Neuronal stem cell (in vitro differentiated cells): ENCODE data around the gene TMEM131L.

ENCODE experiments used
- DNase-seq: peaks from one replicate; pipeline ENCODE4 v3.0.0-alpha.2; 2013; ENCODE audit warnings: low spot score
- H2AFZ ChIP-seq: one replicate; pipeline ENCODE4 v1.6.1; 2013; ENCODE audit warnings: mild to moderate bottlenecking, low read length, inconsistent platforms
- H2AK5ac ChIP-seq: 2 replicates; pipeline ENCODE4 v1.6.1; 2013; ENCODE audit warnings: low read depth, mild to moderate bottlenecking, inconsistent platforms, low read length, moderate library complexity, mixed read lengths
- H2BK120ac ChIP-seq: 2 replicates; pipeline ENCODE4 v1.6.1; 2013; ENCODE audit warnings: low read depth, mild to moderate bottlenecking, inconsistent platforms, low read length, moderate library complexity, mixed read lengths
- H2BK12ac ChIP-seq: one replicate; pipeline ENCODE4 v1.6.1; 2013; ENCODE audit warnings: low read length, inconsistent platforms
- H2BK15ac ChIP-seq: 2 replicates; pipeline ENCODE4 v1.6.1; 2013; ENCODE audit warnings: mild to moderate bottlenecking, low read length, inconsistent platforms, mixed read lengths
- H2BK5ac ChIP-seq: one replicate; pipeline ENCODE4 v1.6.1; 2013; ENCODE audit warnings: inconsistent platforms, mild to moderate bottlenecking, low read length, moderate library complexity
- H3K14ac ChIP-seq: one replicate; pipeline ENCODE4 v1.6.1; 2013; ENCODE audit warnings: low read length, inconsistent platforms
- H3K18ac ChIP-seq: 2 replicates; pipeline ENCODE4 v1.6.1; 2013; ENCODE audit warnings: low read length, inconsistent platforms
- H3K23ac ChIP-seq: 2 replicates; pipeline ENCODE4 v1.6.1; 2013; ENCODE audit warnings: low read depth, mild to moderate bottlenecking, mixed read lengths, low read length, inconsistent platforms; ENCODE audit not compliant: poor library complexity
- H3K27ac ChIP-seq: replicated peaks from 3 replicates; pipeline ENCODE4 v1.5.1; 2013; ENCODE audit warnings: low read length, inconsistent platforms
- H3K27me3 ChIP-seq, 3 experiments: 2 replicates each; pipeline ENCODE4 v1.6.1; 2013; ENCODE audit warnings: low read length in 3 of 3, mild to moderate bottlenecking in 2 of 3, inconsistent platforms in 1 of 3, low read depth in 1 of 3, mixed read lengths in 1 of 3, moderate library complexity in 1 of 3; ENCODE audit not compliant: control insufficient read depth in 3 of 3, insufficient read depth in 3 of 3
- H3K36me3 ChIP-seq, 2 donors: replicated peaks in 1 of 2; 2 replicates each; pipeline ENCODE4 v1.6.1; 2013; ENCODE audit warnings: low read length in 2 of 2; ENCODE audit not compliant: control insufficient read depth in 2 of 2, insufficient read depth in 2 of 2
- H3K4ac ChIP-seq: 2 replicates; pipeline ENCODE4 v1.6.1; 2013; ENCODE audit warnings: inconsistent platforms, mild to moderate bottlenecking, low read length, moderate library complexity
- H3K4me1 ChIP-seq, 2 donors: 1 replicate in 1 of 2; 2 replicates in 1 of 2; pipeline ENCODE4 v1.6.1; 2013; ENCODE audit warnings: low read length in 2 of 2, low read depth in 1 of 2; ENCODE audit not compliant: control insufficient read depth in 2 of 2, insufficient read depth in 1 of 2
- H3K4me2 ChIP-seq: one replicate; pipeline ENCODE4 v1.6.1; 2013; ENCODE audit warnings: mild to moderate bottlenecking, low read length, inconsistent platforms; ENCODE audit not compliant: insufficient read depth, poor library complexity, severe bottlenecking
- H3K4me3 ChIP-seq, 2 donors: 2 replicates each; pipeline ENCODE4 v1.5.1; 2013; ENCODE audit warnings: low read length in 2 of 2, mild to moderate bottlenecking in 2 of 2, inconsistent platforms in 1 of 2, moderate library complexity in 1 of 2
- H3K79me1 ChIP-seq: one replicate; pipeline ENCODE4 v1.6.1; 2013; ENCODE audit warnings: low read depth, mild to moderate bottlenecking, inconsistent platforms, low read length, moderate library complexity
- H3K9ac ChIP-seq: one replicate; pipeline ENCODE4 v1.6.1; 2013; ENCODE audit warnings: mild to moderate bottlenecking, low read depth, low read length, inconsistent platforms; ENCODE audit not compliant: poor library complexity
- H3K9me3 ChIP-seq, 2 donors: replicated peaks in 1 of 2; 2 replicates each; pipeline versions ENCODE3 to v1.6.1; 2013; ENCODE audit warnings: low read length in 2 of 2, mild to moderate bottlenecking in 2 of 2, inconsistent platforms in 1 of 2, low read depth in 1 of 2, mixed read lengths in 1 of 2, moderate library complexity in 1 of 2; ENCODE audit not compliant: control insufficient read depth in 2 of 2, insufficient read depth in 1 of 2
- H4K8ac ChIP-seq: one replicate; pipeline ENCODE4 v1.6.1; 2013; ENCODE audit warnings: low read depth, mild to moderate bottlenecking, inconsistent platforms, low read length, moderate library complexity
- H4K91ac ChIP-seq: one replicate; pipeline ENCODE4 v1.6.1; 2013; ENCODE audit warnings: low read length, low read depth, mild to moderate bottlenecking, inconsistent platforms; ENCODE audit not compliant: poor library complexity
- WGBS, 2 donors: extraction: QIAGEN DNeasy Blood & Tissue Kit; methylation state at CpG; one replicate each; pipeline ENCODE4 v1.1.7; 2013; ENCODE audit warnings: missing lambda C conversion rate in 2 of 2, mixed read lengths in 1 of 2; ENCODE audit not compliant: insufficient read length in 2 of 2, insufficient replicate concordance in 1 of 2; ENCODE audit errors: extremely low coverage in 2 of 2; 5-methylcytosine and 5-hydroxymethylcytosine counted together

TMEM131L gene

DNA sequence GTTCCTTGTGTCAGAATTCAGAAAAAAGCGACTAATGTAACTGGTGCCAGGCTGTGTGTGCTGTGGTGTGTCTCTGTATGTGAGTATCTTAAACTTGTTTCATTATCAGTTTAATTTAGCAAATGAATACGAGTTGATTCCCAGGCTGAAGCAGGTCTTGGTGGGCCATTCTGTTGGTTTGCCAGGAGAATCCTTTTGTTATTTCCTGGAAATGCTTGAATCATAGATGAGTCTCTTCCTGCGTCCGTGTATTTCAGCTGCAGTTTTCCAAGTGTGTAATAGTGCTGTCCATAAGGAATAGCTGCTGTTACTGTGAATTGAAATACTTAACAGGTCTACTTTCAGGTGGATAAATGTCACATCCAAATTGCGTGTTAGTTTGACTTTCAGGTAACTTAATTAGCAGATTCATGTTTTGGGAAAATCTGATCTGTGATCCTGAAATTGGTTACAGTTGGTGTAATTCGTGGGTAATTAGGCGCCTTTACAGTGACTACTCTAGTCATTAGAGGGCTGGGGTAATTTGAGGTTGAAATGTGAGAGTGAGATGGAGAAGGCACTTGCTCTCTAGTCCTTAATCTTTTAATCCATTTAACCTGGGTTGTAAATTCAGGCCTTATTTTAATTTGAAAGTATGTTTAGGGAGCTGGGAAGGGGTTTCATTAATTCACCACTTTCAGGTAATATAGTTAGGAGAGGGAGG lies 23.8 kb downstream of the TMEM131L start:
- no peak for DNase-seq

GRCh38 chr4:153490985-153491483 lies 24.9 kb downstream of the TMEM131L start:
- Histone ChIP-seq H4K8ac (no peak overlapping the region), H2BK120ac (no peak overlapping the region)
- WGBS, 2 donors: no CpG with 5 or more reads among the region's 8 CpGs

More for the DNA sequence above, 23.8 kb downstream of the TMEM131L start:
- Histone ChIP-seq H3K4me3 (no peak overlapping the region), H3K4me1 (peaks cover 21 to 23% of the 10 kb centered on the region in 2 donors), H4K91ac (no peak overlapping the region), H2BK12ac (no peak overlapping the region), H3K14ac (no peak overlapping the region), H3K9me3 (peaks cover 0 to 2% of the 10 kb centered on the region in 2 donors), H3K27me3 (no peaks in the 10 kb centered on the region), H2BK15ac (no peak overlapping the region), H2AK5ac (no peak overlapping the region), H3K27ac (no peak overlapping the region), H3K4me2 (no peak overlapping the region), H2AFZ (no peak overlapping the region), H3K23ac (no peak overlapping the region), H3K4ac (no peak overlapping the region), H3K9ac (no peak overlapping the region), H4K8ac (no peak overlapping the region), H3K36me3 (no peaks in the 10 kb centered on the region), H2BK5ac (no peak overlapping the region), H2BK120ac (no peak overlapping the region), H3K79me1 (no peaks in the 10 kb centered on the region), H3K18ac (no peak overlapping the region)
- no CpG with 5 or more reads among the region's 7 CpGs for whole genome bisulfite sequencing, 2 donors

DNA sequence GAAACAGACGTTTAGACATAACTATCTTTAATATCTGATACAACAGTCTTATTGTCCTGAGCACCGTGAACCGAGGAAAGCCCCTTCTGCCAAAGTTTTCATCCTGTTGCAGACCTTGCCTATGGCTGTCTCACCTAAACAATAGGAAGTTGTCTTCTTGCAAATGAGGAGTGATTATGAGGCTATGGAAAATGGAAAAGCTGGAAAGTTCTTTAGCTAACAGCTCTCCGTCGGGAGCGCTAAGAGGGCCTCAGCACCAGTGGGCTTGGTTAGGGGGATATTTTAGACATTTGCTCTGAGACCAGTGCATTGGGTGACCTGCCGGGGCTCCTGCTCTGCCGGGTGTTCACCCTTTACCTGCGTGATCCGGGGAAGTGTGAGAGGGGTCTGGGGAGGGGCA lies 28.4 kb downstream of the TMEM131L start:
- no peak overlapping the region for H3K23ac ChIP-seq
- H2BK5ac ChIP-seq: no peak overlapping the region
- H2BK120ac ChIP-seq: no peak overlapping the region
- H2BK15ac ChIP-seq: no peak overlapping the region
- H3K4me3 ChIP-seq: no peak overlapping the region
- no peaks in the 10 kb centered on the region for H3K27me3 ChIP-seq
- no peak overlapping the region for H3K4ac ChIP-seq
- H3K9ac ChIP-seq: no peak overlapping the region
- no peak overlapping the region for H3K4me2 ChIP-seq
- H4K8ac ChIP-seq: no peak overlapping the region
- no peak overlapping the region for H4K91ac ChIP-seq
- H3K79me1 ChIP-seq: no peaks in the 10 kb centered on the region
- no peak for DNase-seq
- H3K18ac ChIP-seq: no peak overlapping the region
- no CpG with 5 or more reads among the region's 10 CpGs for WGBS, 2 donors
- H3K4me1 ChIP-seq: peaks cover 7 to 18% of the 10 kb centered on the region in 2 donors
- H3K36me3 ChIP-seq: no peaks in the 10 kb centered on the region
- no peaks in the 10 kb centered on the region for H3K9me3 ChIP-seq
- H3K14ac ChIP-seq: no peak overlapping the region
- H3K27ac ChIP-seq: no peak overlapping the region
- no peak overlapping the region for H2AK5ac ChIP-seq
- no peak overlapping the region for H2AFZ ChIP-seq
- no peak overlapping the region for H2BK12ac ChIP-seq

More at GRCh38 chr4:153490985-153491483, 24.9 kb downstream of the TMEM131L start:
- no peak overlapping the region for H2AK5ac ChIP-seq
- no peak overlapping the region for H3K27ac ChIP-seq
- H3K27me3 ChIP-seq: no peaks in the 10 kb centered on the region
- peaks cover 0 to 2% of the 10 kb centered on the region in 2 donors for H3K9me3 ChIP-seq
- H3K18ac ChIP-seq: no peak overlapping the region
- H3K4me1 ChIP-seq: peaks cover 21 to 23% of the 10 kb centered on the region in 2 donors
- no peak overlapping the region for H4K91ac ChIP-seq
- H3K4ac ChIP-seq: no peak overlapping the region
- H3K9ac ChIP-seq: no peak overlapping the region
- no peaks in the 10 kb centered on the region for H3K79me1 ChIP-seq
- DNase-seq: no peak
- H2BK5ac ChIP-seq: no peak overlapping the region
- no peaks in the 10 kb centered on the region for H3K36me3 ChIP-seq
- H2BK15ac ChIP-seq: no peak overlapping the region
- no peak overlapping the region for H2BK12ac ChIP-seq
- H3K23ac ChIP-seq: no peak overlapping the region
- H3K4me2 ChIP-seq: no peak overlapping the region
- H3K14ac ChIP-seq: no peak overlapping the region
- H3K4me3 ChIP-seq: no peak overlapping the region
- no peak overlapping the region for H2AFZ ChIP-seq

GRCh38 chr4:153495480-153496193 lies 29.5 kb downstream of the TMEM131L start:
- H2AFZ ChIP-seq: no peak overlapping the region
- no peak overlapping the region for H4K8ac ChIP-seq
- H2AK5ac ChIP-seq: no peak overlapping the region
- H3K4ac ChIP-seq: no peak overlapping the region
- no peak overlapping the region for H3K27ac ChIP-seq
- H3K18ac ChIP-seq: no peak overlapping the region
- no peak overlapping the region for H3K9ac ChIP-seq
- DNase-seq: no peak
- H2BK120ac ChIP-seq: no peak overlapping the region
- no CpG with 5 or more reads among the region's 9 CpGs for WGBS, 2 donors
- H3K4me1 ChIP-seq: peaks cover 7 to 14% of the 10 kb centered on the region in 2 donors
- no peak overlapping the region for H3K14ac ChIP-seq
- no peak overlapping the region for H3K23ac ChIP-seq
- no peaks in the 10 kb centered on the region for H3K79me1 ChIP-seq
- H2BK5ac ChIP-seq: no peak overlapping the region
- no peak overlapping the region for H2BK15ac ChIP-seq
- no peak overlapping the region for H2BK12ac ChIP-seq
- H3K9me3 ChIP-seq: no peaks in the 10 kb centered on the region
- no peaks in the 10 kb centered on the region for H3K27me3 ChIP-seq
- no peak overlapping the region for H3K4me2 ChIP-seq
- H3K36me3 ChIP-seq: no peaks in the 10 kb centered on the region
- H4K91ac ChIP-seq: no peak overlapping the region
- H3K4me3 ChIP-seq: no peak overlapping the region
